IgD-negative memory B cell (primary cell): Measurements from ENCODE around the gene KIZ. TPM values are rescaled to one million over a fixed set of nuclear protein-coding genes. Genes with fewer than 3 reads are reported as not detected.

Experiments
- H3K27ac Mint-ChIP-seq, 3 donors: one replicate each; pipeline ENCODE4 v1.8.0; 2020 to 2022; ENCODE audit warnings: mild to moderate bottlenecking in 3 of 3, mixed read lengths in 3 of 3, moderate library complexity in 1 of 3
- H3K27me3 Mint-ChIP-seq: one replicate; pipeline ENCODE4 v1.8.0; 2021; ENCODE audit warnings: mixed read lengths
- H3K36me3 Mint-ChIP-seq: one replicate; pipeline ENCODE4 v1.8.0; 2020; ENCODE audit warnings: mild to moderate bottlenecking, mixed read lengths
- H3K4me1 Mint-ChIP-seq, 3 donors: one replicate each; pipeline ENCODE4 v1.8.0; 2020 to 2022; ENCODE audit warnings: mixed read lengths in 3 of 3, mild to moderate bottlenecking in 1 of 3
- H3K4me3 Mint-ChIP-seq, 4 donors: one replicate each; pipeline ENCODE4 v1.8.0; 2020 to 2022; ENCODE audit warnings: mild to moderate bottlenecking in 4 of 4, mixed read lengths in 4 of 4, moderate library complexity in 3 of 4
- H3K9me3 Mint-ChIP-seq, 3 donors: one replicate each; pipeline ENCODE4 v1.8.0; 2020 to 2021; ENCODE audit warnings: mixed read lengths in 3 of 3, mild to moderate bottlenecking in 1 of 3
- polyA plus RNA-seq: library from polyadenylated mRNA; unstranded; fragments of 300-500 nt; fragmentation: Illumina TruSeq; gene quantifications from one replicate; pipeline ENCODE4 v1.2.3, GENCODE V29; 2021

Gene KIZ
- polyA plus RNA-seq, 1 donor from 2014 or later, result 26.2 TPM

DNA sequence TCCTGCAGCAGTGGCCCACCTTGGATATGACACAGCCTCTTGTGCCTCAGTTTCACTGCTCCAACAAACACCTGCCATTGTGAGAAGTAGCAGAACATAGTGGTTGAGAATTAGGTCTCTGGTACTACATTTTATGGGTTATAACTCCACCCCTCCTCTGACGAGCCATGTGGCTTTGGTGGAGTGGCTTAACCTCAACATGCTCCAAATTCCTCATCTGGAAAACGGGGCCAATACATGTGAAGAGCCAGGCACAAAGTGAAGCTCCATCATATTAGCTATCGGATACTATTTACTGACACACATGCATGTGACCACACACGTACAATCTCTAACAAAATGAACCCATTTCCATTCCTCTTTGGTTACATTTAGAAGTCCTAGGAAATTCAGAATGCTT is 8.4 kb upstream of the KIZ start:
- Mint-ChIP-seq H3K9me3 (no peaks in the 10 kb centered on the region), H3K27me3 (peaks cover 5% of the 10 kb centered on the region), H3K4me3 (no peak overlapping the region), H3K27ac (no peak overlapping the region), H3K4me1 (no peaks in the 10 kb centered on the region), H3K36me3 (peaks cover 2% of the 10 kb centered on the region)

DNA sequence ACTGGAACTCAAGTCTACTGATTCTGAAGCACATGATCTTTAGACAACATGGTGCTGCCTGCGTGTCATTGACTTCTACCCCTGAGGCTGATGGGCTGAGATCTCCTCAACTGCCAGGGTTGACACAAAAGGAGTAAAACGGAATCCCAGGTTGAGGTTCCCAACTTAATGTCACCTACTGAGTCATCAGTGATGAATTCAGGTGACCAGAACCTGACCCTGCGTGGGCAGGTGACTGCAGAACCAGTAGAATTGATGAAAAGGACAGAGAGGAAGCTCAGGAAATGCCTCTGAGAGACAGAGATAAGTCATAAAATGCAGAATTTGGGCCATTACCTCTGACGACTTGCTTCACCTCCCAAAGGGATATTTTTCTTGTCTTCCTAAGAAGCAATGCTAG is 7.7 kb upstream of the KIZ start:
- no peaks in the 10 kb centered on the region for H3K9me3 Mint-ChIP-seq
- H3K27me3 Mint-ChIP-seq, result peaks cover 6% of the 10 kb centered on the region
- peaks cover 2% of the 10 kb centered on the region for H3K36me3 Mint-ChIP-seq
- H3K4me1 Mint-ChIP-seq, result no peaks in the 10 kb centered on the region
- H3K4me3 Mint-ChIP-seq, result no peak overlapping the region
- H3K27ac Mint-ChIP-seq, result no peak overlapping the region

DNA sequence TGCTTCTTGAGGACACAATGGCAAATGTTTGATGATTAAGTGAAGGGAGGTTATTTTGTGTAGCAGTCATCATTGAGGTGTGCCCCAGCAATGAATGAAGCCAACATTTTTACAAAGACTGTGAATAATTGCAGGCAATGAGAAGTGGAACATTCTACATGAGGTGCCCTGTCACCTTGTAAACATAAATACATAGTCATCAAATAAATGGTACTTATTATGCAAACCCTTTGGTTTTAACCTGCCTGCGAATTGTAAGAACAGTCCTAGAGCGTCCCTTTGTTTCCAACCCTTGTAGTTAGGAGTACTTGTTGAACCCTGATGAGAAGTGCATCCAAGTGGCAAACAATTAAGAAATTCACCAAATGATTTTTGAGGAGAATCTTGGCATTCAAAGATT is 7.1 kb upstream of the KIZ start:
- H3K27ac Mint-ChIP-seq, result no peak overlapping the region
- no peaks in the 10 kb centered on the region for H3K4me1 Mint-ChIP-seq
- H3K9me3 Mint-ChIP-seq, result no peaks in the 10 kb centered on the region
- H3K27me3 Mint-ChIP-seq, result peaks cover 4% of the 10 kb centered on the region
- H3K36me3 Mint-ChIP-seq, result peaks cover 2% of the 10 kb centered on the region
- no peak overlapping the region for H3K4me3 Mint-ChIP-seq

DNA sequence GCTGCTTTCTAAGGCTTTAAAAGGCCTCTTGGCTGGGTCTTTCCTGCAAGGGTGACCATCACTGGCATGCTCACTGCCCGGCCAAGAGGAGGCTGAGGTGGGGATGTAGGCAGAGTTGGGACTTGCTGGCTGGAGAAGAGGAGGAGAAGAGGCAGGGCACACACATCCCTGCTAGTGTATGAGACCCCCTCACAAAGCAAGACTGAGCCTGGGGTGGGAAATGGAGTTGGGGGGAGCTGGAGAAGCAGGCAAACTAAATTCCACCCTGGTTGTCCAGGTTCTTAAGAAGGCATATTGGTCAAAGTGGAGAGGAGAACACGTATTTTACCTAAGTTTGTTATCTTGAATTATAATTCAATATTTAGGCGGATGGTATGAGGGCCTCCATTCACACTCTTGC is 1.7 kb upstream of the KIZ start:
- Mint-ChIP-seq H3K27ac (peak overlapping the region in 1 of 3 donors; percentile 50), H3K4me3 (peak overlapping the region in 1 of 4 donors; percentile 81), H3K4me1 (peaks cover 10 to 21% (median 19%) of the 10 kb centered on the region in 3 donors), H3K27me3 (peaks cover 4% of the 10 kb centered on the region), H3K36me3 (peaks cover 2% of the 10 kb centered on the region), H3K9me3 (no peaks in the 10 kb centered on the region)

DNA sequence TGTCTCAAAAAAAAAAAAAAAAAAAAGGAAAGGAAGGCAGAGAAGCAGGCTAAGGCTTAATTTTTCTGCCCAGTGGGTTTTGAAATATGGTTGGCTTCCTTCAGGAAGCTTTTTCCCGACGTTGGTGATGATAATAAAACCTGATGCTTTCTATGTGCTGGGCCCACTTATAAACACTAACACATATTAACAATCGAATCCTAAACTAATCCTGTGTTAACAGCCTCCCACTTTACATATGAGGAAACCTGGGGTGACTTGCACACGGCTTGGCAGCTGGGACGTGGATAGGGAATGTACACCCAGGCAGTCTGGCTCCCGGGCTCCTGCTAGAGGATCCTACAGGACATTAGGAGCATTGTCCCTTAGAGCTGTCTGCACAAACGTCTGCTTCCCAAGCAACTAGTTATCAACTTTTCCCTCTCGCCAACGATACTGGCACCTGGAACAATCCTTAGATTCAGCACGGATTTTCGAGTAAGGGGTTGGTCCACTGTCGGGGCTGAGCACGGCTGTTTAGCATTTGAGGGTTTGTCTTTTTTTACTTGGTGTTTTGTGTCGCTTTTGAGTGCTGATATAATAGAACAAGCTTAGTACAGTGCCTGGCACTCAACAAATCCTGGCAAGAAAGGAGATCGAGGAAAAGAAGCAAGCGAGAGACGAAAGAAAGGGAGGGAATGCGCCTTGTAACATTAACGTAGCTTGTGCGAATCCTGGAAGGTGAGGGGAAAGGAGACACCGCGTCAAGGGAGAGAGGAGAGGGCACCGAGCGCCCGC is 622 bp upstream of the KIZ start:
- peak overlapping the region in 2 of 3 donors; percentile 9 to 78 for H3K27ac Mint-ChIP-seq
- peaks cover 7% of the 10 kb centered on the region for H3K36me3 Mint-ChIP-seq
- peak overlapping the region; percentile 82 to 91 (median 88) for H3K4me3 Mint-ChIP-seq
- H3K27me3 Mint-ChIP-seq, result peaks cover 4% of the 10 kb centered on the region
- H3K9me3 Mint-ChIP-seq, result no peaks in the 10 kb centered on the region
- H3K4me1 Mint-ChIP-seq, result peaks cover 16 to 24% (median 20%) of the 10 kb centered on the region in 3 donors

DNA sequence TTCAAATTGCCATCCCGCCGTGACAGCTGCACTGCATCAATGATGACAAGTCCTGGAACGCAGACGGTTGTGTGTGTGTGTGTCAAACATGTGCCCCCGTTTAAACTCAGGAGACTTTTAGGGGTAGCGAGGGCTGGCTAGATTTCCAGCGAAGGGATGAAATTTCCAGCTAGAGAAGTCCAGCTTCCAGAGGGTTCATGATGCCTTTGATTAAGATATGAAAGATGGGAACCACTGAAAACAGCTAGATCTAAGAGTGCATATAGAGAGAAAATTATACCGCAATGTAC is 644 bp downstream of the KIZ start:
- Mint-ChIP-seq H3K36me3 (peaks cover 8% of the 10 kb centered on the region), H3K4me1 (peaks cover 16 to 24% (median 20%) of the 10 kb centered on the region in 3 donors), H3K9me3 (no peaks in the 10 kb centered on the region), H3K27me3 (peaks cover 4% of the 10 kb centered on the region), H3K27ac (peak overlapping the region; percentile 78 to 94 (median 86)), H3K4me3 (peak overlapping the region; percentile 82 to 91 (median 88))

DNA sequence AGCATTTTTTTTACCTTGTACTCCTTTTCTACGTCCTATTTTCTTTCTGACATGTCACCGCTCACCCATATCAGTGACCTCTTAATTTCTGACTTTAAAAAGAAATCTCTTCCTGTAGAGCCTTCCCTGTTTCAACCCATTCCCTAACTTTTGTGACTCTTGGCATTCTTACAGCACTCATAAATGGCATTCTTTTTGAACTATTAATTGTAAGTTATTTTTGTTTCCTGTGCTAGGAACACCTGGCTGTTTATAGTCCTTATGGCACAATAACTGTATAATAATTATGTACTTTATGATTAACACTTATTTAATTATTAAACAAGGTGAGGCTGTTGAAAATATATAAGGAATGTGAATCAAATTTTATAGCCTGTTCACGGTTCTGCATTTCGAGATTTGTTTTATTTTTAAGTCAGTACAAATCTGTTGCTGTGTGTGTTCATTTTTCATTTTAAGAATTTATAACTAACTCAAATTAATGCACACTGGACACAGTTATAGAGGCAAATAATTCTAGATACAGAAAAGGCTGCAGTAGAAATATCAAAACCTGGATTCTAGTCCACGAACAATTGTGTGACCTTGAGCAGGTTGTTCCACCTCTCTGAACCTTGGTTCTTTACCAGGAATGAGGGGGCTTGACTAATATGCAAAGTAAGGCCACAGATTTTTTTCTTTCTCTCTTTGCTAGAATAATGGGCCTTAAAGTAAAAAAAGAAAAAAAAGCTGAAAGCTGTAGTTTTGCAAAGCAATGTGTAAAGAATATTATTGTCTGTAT is 1.5 kb downstream of the KIZ start:
- Mint-ChIP-seq H3K27me3 (peaks cover 2% of the 10 kb centered on the region), H3K4me3 (peak overlapping the region; percentile 82 to 91 (median 88)), H3K36me3 (peaks cover 10% of the 10 kb centered on the region), H3K4me1 (peaks cover 16 to 24% (median 20%) of the 10 kb centered on the region in 3 donors), H3K9me3 (no peaks in the 10 kb centered on the region), H3K27ac (peak overlapping the region in 2 of 3 donors; percentile 78 to 94)

DNA sequence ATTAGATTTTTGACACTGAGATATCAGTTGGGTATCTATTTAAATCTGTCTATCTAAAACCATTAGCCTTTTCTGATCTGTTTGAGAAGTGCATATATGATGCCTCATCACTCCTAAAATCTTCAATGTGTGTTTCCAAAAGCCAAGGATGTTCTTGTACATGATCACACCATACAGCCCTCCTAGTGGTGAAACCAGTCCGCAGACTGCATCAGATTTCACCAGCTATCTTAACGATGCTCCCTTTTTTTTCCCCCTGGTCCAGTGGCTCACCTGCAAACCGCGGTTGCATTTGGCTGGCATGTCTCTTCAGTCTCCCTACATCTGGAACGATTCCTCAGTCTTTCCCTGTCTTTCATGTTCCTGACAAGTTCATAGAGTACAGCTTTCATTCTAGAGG is 4.0 kb downstream of the KIZ start:
- H3K27ac Mint-ChIP-seq, result peak overlapping the region in 1 of 3 donors; percentile 1

DNA sequence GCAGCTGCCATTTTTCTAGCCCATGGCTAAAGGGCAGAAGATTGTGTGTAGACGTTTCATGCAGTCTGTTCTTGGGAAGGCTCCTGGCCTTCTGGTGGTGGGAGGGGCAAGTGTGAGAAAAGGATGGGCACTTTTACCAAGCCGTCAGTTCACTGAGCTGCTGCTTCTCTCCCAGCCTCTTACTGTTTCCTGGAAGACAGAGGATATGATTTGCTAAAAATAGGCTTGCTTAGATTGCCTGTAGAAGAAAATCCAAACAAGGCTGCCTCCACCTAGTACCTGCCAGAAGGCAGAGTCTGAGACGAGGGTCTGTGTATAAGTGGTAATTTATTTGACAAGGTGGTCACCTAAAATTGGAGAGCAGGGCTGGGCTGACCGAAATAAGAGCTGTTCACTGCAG is 7.5 kb downstream of the KIZ start:
- H3K4me3 Mint-ChIP-seq, result no peak overlapping the region
- H3K27me3 Mint-ChIP-seq, result no peaks in the 10 kb centered on the region
- peaks cover 24% of the 10 kb centered on the region for H3K36me3 Mint-ChIP-seq
- no peaks in the 10 kb centered on the region for H3K9me3 Mint-ChIP-seq
- peak overlapping the region in 1 of 3 donors; percentile 48 for H3K27ac Mint-ChIP-seq
- peaks cover 6 to 12% (median 7%) of the 10 kb centered on the region in 3 donors for H3K4me1 Mint-ChIP-seq

More for the DNA sequence above, 4.0 kb downstream of the KIZ start:
- Mint-ChIP-seq H3K36me3 (peaks cover 15% of the 10 kb centered on the region), H3K27me3 (no peaks in the 10 kb centered on the region), H3K4me3 (peak overlapping the region in 2 of 4 donors; percentile 15 to 45), H3K9me3 (no peaks in the 10 kb centered on the region), H3K4me1 (peaks cover 16 to 24% (median 20%) of the 10 kb centered on the region in 3 donors)

DNA sequence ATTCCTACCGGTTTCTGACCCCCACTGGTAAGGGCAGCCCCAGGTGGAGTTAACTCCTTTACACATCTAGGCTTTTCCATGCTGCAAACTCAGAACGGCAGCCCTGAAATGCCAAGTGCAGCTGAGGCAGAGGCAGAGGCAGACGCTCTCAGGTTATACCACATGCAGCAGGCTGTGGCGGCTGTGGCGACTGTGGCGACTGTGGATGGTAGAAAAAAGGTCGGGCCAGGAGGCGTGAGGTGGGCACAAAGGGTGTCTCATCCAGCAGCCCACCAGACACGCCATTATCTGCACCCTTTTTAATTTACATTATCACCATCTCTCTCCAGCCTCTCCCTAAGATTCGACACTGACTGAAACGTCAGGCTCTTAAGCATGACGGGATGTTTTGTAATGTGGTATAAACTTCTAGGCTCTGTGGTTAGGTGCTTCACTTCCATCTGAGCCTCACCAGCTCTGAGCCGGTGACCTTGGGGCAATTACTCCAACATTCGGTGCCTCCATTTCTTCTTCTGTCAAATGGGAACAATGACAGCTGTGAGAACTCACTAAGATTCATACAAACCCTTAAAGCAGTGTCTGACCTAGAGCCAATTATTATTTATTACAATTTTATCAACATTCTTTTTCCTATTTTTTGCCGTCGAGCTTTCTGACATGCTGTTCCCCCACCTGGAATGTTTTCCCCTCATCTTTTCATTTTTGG is 8.2 kb downstream of the KIZ start:
- Mint-ChIP-seq H3K9me3 (no peaks in the 10 kb centered on the region), H3K27me3 (no peaks in the 10 kb centered on the region), H3K4me3 (no peak overlapping the region), H3K4me1 (peaks cover 5 to 6% (median 6%) of the 10 kb centered on the region in 3 donors), H3K36me3 (peaks cover 24% of the 10 kb centered on the region), H3K27ac (no peak overlapping the region)

DNA sequence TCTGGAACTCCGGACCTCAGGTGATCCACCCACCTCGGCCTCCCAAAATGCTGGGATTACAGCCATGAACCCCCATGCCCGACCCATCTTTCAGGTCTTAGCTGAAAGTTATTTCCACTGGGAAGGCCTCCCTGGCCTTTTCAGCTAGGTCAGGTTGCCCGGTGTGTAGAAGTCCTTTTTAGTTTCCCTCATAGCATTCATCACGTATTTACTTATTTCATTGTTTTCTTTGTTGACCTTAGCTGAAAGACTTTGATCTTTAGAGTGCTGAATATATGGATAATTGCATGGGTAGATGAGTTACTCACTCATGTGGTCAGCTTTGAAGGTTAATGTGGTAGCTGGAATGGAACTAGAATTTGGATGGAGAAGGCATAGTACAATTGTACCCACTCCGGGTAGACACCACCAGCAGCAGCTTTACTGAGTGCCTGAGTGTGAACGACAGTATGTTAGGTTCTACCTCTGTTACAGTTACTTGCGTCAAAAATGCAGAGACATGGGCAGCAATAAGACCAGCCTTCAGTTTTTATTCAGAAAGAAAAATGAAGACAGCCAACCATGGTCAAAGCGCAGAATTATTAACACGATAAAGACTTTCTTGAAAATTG is 9.1 kb downstream of the KIZ start:
- peaks cover under 1 to 5% (median 3%) of the 10 kb centered on the region in 3 donors for H3K4me1 Mint-ChIP-seq
- H3K27ac Mint-ChIP-seq, result no peak overlapping the region
- H3K9me3 Mint-ChIP-seq, result no peaks in the 10 kb centered on the region
- H3K36me3 Mint-ChIP-seq, result peaks cover 26% of the 10 kb centered on the region
- no peak overlapping the region for H3K4me3 Mint-ChIP-seq
- no peaks in the 10 kb centered on the region for H3K27me3 Mint-ChIP-seq

DNA sequence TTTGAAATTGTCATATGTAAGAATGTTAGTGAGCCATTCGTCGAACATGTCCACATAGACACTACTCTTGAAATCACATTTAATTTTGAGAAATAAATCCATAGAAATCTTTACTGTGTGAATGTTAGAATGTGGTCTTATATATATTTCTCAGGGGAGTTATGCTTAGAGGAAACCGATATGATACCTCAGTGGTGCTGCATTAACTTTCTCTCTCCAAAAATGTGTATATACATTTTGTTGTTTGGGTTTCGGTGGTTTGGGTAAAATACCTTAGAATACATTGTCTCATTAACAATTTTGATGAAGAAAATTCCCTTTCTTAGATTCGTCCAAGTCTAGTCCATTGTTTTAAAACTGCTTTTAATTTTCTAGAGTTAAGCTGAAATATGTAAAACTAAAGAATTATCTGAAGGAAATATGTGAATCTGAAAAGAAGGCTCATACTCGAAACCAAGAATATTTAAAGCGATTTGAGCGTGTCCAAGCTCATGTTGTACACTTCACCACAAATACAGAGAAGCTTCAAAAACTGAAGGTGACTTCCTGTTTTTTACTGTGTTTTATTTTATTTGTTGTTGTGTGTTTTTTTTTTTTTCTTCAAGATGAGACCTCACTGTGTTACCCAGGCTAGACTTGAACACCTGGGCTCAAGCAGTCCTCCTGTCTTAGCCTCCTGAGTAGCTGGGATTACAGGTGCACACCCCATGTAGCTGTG is 10.3 kb downstream of the KIZ start:
- Mint-ChIP-seq H3K9me3 (no peaks in the 10 kb centered on the region), H3K36me3 (peaks cover 22% of the 10 kb centered on the region), H3K4me1 (peaks cover 0 to 5% (median 0%) of the 10 kb centered on the region in 3 donors), H3K4me3 (no peak overlapping the region), H3K27me3 (no peaks in the 10 kb centered on the region), H3K27ac (no peak overlapping the region)

DNA sequence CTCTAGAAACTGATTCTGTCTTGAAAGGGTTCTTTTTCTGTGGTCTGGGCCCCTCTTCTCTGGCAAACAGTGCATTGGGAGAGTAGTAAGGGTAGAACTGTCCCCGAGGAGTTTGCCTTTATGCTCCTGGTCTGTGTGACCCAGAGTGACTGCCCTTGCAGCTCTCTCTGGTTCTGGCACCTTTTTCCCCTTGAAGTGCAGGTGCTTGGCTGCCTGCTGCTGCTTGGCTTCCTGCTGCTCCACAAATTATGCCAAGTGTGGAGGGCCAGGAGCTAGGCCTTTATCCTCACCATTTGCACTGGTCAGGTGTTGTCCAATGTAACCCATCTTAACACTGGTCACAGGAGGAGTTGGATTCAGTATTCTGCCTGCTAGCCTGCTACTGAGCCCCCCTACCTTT is 11.2 kb downstream of the KIZ start:
- H3K36me3 Mint-ChIP-seq, result peaks cover 19% of the 10 kb centered on the region
- H3K4me1 Mint-ChIP-seq, result peaks cover 0 to 5% (median 0%) of the 10 kb centered on the region in 3 donors
- no peaks in the 10 kb centered on the region for H3K27me3 Mint-ChIP-seq
- no peak overlapping the region for H3K4me3 Mint-ChIP-seq
- no peak overlapping the region for H3K27ac Mint-ChIP-seq
- no peaks in the 10 kb centered on the region for H3K9me3 Mint-ChIP-seq

DNA sequence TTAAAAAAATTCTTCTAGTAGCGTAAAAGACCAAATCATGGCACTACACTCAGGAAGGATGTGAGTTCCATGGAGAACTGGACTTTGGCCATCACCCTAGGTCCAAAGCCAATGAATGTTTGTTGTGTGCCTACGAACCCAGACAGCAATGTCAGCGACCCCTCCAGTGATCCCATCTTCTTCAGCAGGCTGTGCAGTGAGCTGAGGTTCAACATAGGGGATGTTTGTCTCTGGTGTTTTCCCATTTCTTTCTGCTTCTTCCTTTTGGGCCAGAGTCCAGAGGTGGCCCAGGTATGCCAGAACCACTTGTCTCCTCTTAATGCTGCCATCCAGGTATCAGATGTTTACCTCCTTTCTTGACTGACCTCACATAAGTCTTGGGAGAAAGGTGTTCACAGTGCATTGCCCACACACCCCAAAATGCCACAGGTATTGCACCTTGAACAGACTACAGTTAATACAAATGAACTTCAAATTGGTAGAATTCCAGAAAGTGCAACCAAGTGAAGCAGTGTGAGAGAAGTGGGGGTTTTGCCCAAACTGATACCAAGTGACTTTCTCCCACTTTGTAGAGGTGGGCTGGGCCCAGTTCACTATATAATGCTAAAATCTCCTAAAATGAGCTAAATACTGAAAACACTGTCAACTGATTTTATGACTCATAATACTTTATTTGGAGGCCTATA is 14.1 kb downstream of the KIZ start:
- no peaks in the 10 kb centered on the region for H3K27me3 Mint-ChIP-seq

More for the DNA sequence above, 14.1 kb downstream of the KIZ start:
- Mint-ChIP-seq H3K4me3 (no peak overlapping the region), H3K36me3 (peaks cover 18% of the 10 kb centered on the region), H3K4me1 (peaks cover 0 to 4% (median 0%) of the 10 kb centered on the region in 3 donors), H3K9me3 (no peaks in the 10 kb centered on the region), H3K27ac (no peak overlapping the region)
